GM15510 (cell line): ENCODE results near the gene MYO18A.

Source experiments
- POLR2A ChIP-seq: IDR thresholded peaks from 3 replicates; pipeline ENCODE4 v1.6.1; 2011; ENCODE audit warnings: borderline replicate concordance; ENCODE audit not compliant: insufficient read length; ENCODE audit errors: extremely low read depth

Gene MYO18A

GRCh38 chr17:29127840-29128239 is 52.4 kb downstream of the MYO18A start:
- TF ChIP-seq POLR2A = no peak

GRCh38 chr17:29126268-29126930 is 53.8 kb downstream of the MYO18A start:
- TF ChIP-seq POLR2A = no peak

GRCh38 chr17:29125651-29126050 is 54.5 kb downstream of the MYO18A start:
- no peak for TF ChIP-seq POLR2A

GRCh38 chr17:29124925-29125273 is 55.3 kb downstream of the MYO18A start:
- no peak for TF ChIP-seq POLR2A

- TF ChIP-seq POLR2A = no peak
Observed at GRCh38 chr17:29124135-29124924, 55.9 kb downstream of the MYO18A start.

GRCh38 chr17:29123111-29123510 is 57.1 kb downstream of the MYO18A start:
- TF ChIP-seq POLR2A = no peak

GRCh38 chr17:29121442-29121841 is 58.8 kb downstream of the MYO18A start:
- no peak for TF ChIP-seq POLR2A

GRCh38 chr17:29120433-29120832 is 59.8 kb downstream of the MYO18A start:
- no peak for TF ChIP-seq POLR2A

- no peak for TF ChIP-seq POLR2A
Observed at GRCh38 chr17:29119265-29119664, 60.9 kb downstream of the MYO18A start.

GRCh38 chr17:29116804-29117753 is 63.1 kb downstream of the MYO18A start:
- no peak for TF ChIP-seq POLR2A

GRCh38 chr17:29115961-29116803 is 64.0 kb downstream of the MYO18A start:
- no peak for TF ChIP-seq POLR2A

GRCh38 chr17:29115435-29115834 is 64.8 kb downstream of the MYO18A start:
- TF ChIP-seq POLR2A = no peak

- no peak for TF ChIP-seq POLR2A
Observed at GRCh38 chr17:29114141-29114540, 66.1 kb downstream of the MYO18A start.

GRCh38 chr17:29113334-29113733 is 66.9 kb downstream of the MYO18A start:
- TF ChIP-seq POLR2A = no peak
